ENCODE data around the gene FARSB. TPM values are rescaled to one million over a fixed set of nuclear protein-coding genes. Genes with fewer than 3 reads are reported as not detected.

Gene FARSB
- polyA plus RNA-seq, 1 experiment, result 32.6 TPM

DNA sequence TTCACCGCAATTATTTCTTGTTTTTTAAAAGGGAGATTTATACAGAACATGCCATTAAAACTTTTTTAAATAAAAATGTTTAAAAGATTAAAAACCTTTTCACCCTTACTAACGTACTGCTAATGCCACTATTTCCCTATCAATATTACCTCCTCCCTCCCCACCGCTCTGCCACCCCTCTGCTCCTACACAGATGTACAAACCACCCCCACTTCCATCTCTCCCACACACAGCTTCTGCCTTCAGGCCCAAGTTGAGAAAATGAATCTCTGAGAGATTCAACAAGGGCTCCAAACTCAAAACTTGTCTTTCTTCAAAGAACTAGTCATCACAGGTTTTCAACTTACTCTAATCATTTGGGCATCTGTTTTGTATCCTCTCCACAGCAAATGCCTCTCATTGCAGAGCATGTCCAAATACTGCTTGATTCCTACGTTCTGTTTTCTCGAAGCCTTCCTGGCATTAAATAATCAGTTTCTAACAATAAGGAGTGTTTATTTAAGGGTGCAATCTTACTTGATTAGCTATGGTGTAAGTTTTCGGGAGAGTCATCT is 32.1 kb downstream of the FARSB start:
- Histone ChIP-seq H3K9me3 (ENCODE audit: control insufficient read depth, insufficient read depth, low read length) (no peaks in the 10 kb centered on the region), H3K27ac (ENCODE audit: low read depth, low read length) (no peak overlapping the region), H3K27me3 (ENCODE audit: control insufficient read depth, insufficient read depth, low read length) (no peaks in the 10 kb centered on the region), H3K4me3 (ENCODE audit: low read depth, low read length) (no peak overlapping the region)
- ChIA-PET CTCF (interaction anchor here (0.8 kb wide), 1 partner anchor 9 kb away, joined by 3 read pairs; no protein-coding TSS in a partner anchor), POLR2A (no interaction called here)
- no peak for DNase-seq (ENCODE audit: low read depth, low spot score)
- TF ChIP-seq, protein P1, sequence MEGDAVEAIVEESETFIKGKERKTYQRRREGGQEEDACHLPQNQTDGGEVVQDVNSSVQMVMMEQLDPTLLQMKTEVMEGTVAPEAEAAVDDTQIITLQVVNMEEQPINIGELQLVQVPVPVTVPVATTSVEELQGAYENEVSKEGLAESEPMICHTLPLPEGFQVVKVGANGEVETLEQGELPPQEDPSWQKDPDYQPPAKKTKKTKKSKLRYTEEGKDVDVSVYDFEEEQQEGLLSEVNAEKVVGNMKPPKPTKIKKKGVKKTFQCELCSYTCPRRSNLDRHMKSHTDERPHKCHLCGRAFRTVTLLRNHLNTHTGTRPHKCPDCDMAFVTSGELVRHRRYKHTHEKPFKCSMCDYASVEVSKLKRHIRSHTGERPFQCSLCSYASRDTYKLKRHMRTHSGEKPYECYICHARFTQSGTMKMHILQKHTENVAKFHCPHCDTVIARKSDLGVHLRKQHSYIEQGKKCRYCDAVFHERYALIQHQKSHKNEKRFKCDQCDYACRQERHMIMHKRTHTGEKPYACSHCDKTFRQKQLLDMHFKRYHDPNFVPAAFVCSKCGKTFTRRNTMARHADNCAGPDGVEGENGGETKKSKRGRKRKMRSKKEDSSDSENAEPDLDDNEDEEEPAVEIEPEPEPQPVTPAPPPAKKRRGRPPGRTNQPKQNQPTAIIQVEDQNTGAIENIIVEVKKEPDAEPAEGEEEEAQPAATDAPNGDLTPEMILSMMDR (IDR thresholded peaks at IDR 0.05; ENCODE audit: low read depth, low read length), result no peak

DNA sequence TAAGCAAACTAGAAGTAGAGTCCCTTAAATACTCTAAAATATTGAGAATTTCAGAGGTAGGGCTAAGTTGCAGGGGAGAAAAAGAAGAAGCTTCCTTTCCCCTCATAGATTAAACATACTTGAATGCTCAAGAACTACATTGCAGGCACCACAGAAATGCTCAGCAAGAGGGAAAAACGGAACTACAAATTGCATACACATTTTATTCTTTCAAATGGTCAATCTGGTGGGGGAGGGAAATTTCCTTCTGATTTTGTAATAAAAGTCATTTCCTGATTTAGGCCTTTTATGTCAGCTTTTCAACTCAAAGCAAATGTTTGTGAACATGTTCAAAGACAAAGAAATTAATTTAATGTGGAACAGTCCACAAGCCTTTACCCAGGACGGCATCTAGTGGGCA is 33.0 kb downstream of the FARSB start:
- H3K27ac ChIP-seq (ENCODE audit: low read depth, low read length), result no peak overlapping the region
- DNase-seq (ENCODE audit: low read depth, low spot score), result no peak
- TF ChIP-seq, protein P1 (IDR thresholded peaks at IDR 0.05; ENCODE audit: low read depth, low read length), result no peak
- H3K27me3 ChIP-seq (ENCODE audit: control insufficient read depth, insufficient read depth, low read length), result no peaks in the 10 kb centered on the region
- ChIA-PET CTCF (interaction anchor here (0.6 kb wide), 1 partner anchor 11 kb away, joined by 3 read pairs; no protein-coding TSS in a partner anchor), POLR2A (no interaction called here)
- no peak overlapping the region for H3K4me3 ChIP-seq (ENCODE audit: low read depth, low read length)
- no peaks in the 10 kb centered on the region for H3K9me3 ChIP-seq (ENCODE audit: control insufficient read depth, insufficient read depth, low read length)

DNA sequence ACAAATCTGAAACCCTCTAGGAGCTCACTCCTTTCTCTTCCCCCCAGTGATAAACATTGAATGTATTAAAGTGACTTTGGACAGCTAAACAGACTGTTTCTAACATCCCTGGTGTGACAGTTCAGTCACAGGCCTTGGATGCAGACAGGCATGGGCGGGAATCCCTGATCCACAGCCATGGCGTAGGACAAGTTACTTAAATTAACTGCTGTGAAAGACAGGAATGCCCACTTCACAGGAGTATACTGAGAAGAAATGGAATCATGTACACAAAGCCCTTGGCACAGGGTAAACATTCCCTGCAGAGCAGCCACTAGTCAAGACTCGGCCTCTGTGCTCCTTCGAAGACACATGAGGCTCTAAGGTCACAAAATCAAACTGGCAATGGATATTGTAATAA is 34.0 kb downstream of the FARSB start:
- Histone ChIP-seq H3K27ac (ENCODE audit: low read depth, low read length) (no peak overlapping the region), H3K27me3 (ENCODE audit: control insufficient read depth, insufficient read depth, low read length) (no peaks in the 10 kb centered on the region), H3K4me3 (ENCODE audit: low read depth, low read length) (no peak overlapping the region), H3K9me3 (ENCODE audit: control insufficient read depth, insufficient read depth, low read length) (no peaks in the 10 kb centered on the region)
- no peak for DNase-seq (ENCODE audit: low read depth, low spot score)
- TF ChIP-seq, protein P1 (IDR thresholded peaks at IDR 0.05; ENCODE audit: low read depth, low read length), result no peak
- ChIA-PET CTCF (no interaction called here), POLR2A (no interaction called here)

DNA sequence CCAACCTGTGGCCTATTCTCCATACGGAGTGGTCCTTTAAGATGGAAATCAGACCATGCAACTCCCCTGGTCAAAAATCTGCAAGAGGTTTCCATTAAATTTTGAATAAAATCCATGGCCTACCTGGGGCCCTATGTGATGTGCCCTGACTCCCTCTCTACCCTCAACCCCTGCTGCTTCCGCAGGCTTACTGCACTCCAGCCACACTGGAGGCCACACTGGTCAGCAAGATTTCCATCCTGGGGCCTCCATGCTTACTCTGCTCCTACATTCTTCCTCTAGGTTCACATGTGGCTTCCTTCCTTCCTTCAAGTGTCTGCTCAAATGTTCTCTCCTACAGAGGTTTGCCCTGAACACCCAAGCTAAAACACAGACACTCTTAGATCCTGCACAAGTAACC is 40.6 kb downstream of the FARSB start:
- no peak overlapping the region for H3K4me3 ChIP-seq (ENCODE audit: low read depth, low read length)
- no peak overlapping the region for H3K27ac ChIP-seq (ENCODE audit: low read depth, low read length)
- ChIA-PET POLR2A (no interaction called here), CTCF (interaction anchor here (1.0 to 4.3 kb wide), 3 partner anchors 297 to 590 kb away, joined by 3 to 38 read pairs (median 20); no protein-coding TSS in a partner anchor)
- no peaks in the 10 kb centered on the region for H3K27me3 ChIP-seq (ENCODE audit: control insufficient read depth, insufficient read depth, low read length)
- TF ChIP-seq, protein P1 (IDR thresholded peaks at IDR 0.05; ENCODE audit: low read depth, low read length), result no peak
- no peaks in the 10 kb centered on the region for H3K9me3 ChIP-seq (ENCODE audit: control insufficient read depth, insufficient read depth, low read length)
- DNase-seq (ENCODE audit: low read depth, low spot score), result no peak

DNA sequence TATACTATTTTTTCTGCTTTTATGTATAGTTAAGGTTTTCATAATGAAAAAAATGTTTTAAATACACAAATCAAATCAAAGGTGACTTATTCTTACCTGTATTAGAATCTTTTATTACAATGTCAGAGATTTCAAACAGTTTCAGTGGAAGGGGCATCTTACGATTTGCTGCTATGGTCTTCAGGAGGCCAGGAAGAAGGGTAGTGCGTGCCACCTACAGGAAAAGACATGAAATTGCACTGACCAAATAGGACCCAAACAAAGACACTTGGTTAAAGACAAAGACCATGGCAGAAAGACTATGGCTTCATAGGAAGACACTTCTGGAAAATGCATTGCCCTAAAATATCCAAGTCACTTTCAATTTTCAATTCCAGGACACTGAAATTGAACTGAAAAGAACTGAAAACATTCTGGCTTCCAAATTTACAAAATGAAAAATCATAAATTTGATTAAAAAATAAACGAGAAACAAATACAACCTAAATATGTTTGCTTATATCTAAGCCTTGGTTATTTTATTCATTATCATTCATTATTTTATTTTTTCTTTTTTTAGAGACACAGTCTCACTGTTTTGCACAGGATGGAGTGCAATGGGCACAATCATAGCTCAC is 42.1 kb downstream of the FARSB start:
- peak; percentile 10 for DNase-seq (ENCODE audit: low read depth, low spot score)
- no peak overlapping the region for H3K4me3 ChIP-seq (ENCODE audit: low read depth, low read length)
- ChIA-PET POLR2A (no interaction called here), CTCF (interaction anchor here (0.6 to 4.3 kb wide), 14 partner anchors 9 to 589 kb away, joined by 3 to 38 read pairs (median 4); no protein-coding TSS in a partner anchor)
- TF ChIP-seq, protein P1 (IDR thresholded peaks at IDR 0.05; ENCODE audit: low read depth, low read length), result peak; percentile 92
- no peaks in the 10 kb centered on the region for H3K9me3 ChIP-seq (ENCODE audit: control insufficient read depth, insufficient read depth, low read length)
- no peak overlapping the region for H3K27ac ChIP-seq (ENCODE audit: low read depth, low read length)
- H3K27me3 ChIP-seq (ENCODE audit: control insufficient read depth, insufficient read depth, low read length), result no peaks in the 10 kb centered on the region

All from AG04450 (cell line).